ENCODE results near the gene WFDC8.

GRCh38 chr20:45507011-45507820 lies 71.9 kb downstream of the WFDC8 start:
- TF ChIP-seq FOXK2 (IDR thresholded peaks at IDR 0.05) (no peak), FOXM1 (IDR thresholded peaks at IDR 0.05; ENCODE audit: borderline replicate concordance) (no peak), ELF4 (IDR thresholded peaks at IDR 0.05) (no peak), NFRKB (IDR thresholded peaks at IDR 0.05) (no peak), LEF1 (IDR thresholded peaks at IDR 0.05; ENCODE audit: borderline replicate concordance) (no peak), TARDBP (IDR thresholded peaks at IDR 0.05) (no peak), SP1 (IDR thresholded peaks at IDR 0.05) (no peak), BHLHE40 (IDR thresholded peaks at IDR 0.05; ENCODE audit: borderline replicate concordance) (no peak), ARNT (IDR thresholded peaks at IDR 0.05) (no peak), CTBP1 (IDR thresholded peaks at IDR 0.05; ENCODE audit: borderline replicate concordance) (no peak), L3MBTL2 (conservative IDR thresholded peaks at IDR 0.05) (no peak)
